HG03558 (cell line): Measurements from ENCODE around the gene PIGC.
A peak's percentile ranks its signal among the peaks of the same experiment; 100 is the strongest.

Experiments
- ATAC-seq: cut with Tn5 transposase; IDR thresholded peaks from one replicate; pipeline ENCODE4 v1.9.1; 2021; ENCODE audit warnings: moderate number of reproducible peaks; ENCODE audit not compliant: unreplicated experiment; ENCODE audit errors: extremely low read depth

PIGC gene

DNA sequence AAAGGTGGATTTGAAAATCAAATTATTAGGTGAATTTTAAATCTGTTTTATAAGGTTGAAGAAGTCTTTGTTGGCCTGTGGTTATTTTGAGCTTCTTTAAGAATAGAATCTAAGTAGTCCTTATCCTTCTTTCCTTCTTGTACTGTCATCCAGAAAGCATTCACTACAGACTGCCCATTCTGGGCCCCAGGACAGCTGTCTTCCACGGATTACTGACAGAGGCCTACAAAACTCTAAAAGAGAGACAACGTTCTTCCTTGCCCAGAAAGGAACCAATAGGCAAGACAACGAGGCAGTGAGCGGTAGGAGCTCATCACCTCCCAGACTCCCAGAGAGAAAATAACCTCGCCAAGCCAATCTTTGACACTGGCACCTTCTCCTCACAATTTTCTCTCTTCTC, 24.4 kb upstream of the PIGC start:
- no peak for ATAC-seq

DNA sequence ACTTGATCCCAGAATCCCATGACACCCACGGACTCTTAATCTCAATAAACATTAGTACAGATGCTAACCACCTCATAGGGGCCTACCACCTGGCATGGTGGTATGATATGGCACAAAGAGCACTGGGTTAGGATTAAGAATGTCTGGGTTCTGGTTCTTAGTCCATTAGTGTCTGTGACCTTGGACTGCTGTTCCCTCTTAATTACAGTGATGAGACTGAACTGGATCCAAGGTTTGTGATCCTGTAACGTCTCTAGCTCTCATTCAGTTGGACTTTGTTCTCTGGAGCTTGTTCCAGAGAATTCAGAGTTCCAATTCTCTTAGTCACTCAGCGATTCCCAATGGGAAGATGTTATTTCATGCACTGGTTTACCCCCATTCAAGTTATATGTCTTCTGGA, 23.6 kb upstream of the PIGC start:
- ATAC-seq = no peak

DNA sequence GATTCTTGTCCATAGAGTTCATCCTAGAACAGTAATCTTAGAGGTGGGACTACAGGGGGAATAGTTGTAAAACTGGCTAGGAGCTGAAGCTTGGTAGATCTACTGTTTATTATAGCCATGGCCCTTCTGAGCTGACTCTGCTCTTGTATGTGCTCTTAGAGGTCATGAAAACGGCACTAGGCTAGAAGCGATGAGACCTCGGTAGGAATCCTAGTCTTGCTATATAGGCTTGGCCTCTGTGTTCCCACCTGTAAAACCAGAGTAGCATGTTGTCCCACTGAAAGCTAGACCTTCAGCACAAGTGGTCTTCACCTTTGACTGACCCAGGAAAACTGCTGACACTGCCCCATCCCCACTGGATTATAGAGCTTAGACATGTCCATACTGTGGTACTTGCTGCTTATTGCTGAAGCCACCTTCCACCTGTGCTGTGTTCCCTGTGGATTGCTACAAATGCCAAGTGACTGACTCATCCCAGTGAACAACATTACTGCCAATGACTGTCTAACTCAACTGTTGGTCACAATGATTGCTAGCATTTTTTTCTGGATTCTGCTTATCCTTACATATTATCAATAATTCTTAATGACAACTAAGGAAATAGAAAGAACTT, 23.0 kb upstream of the PIGC start:
- ATAC-seq = no peak

DNA sequence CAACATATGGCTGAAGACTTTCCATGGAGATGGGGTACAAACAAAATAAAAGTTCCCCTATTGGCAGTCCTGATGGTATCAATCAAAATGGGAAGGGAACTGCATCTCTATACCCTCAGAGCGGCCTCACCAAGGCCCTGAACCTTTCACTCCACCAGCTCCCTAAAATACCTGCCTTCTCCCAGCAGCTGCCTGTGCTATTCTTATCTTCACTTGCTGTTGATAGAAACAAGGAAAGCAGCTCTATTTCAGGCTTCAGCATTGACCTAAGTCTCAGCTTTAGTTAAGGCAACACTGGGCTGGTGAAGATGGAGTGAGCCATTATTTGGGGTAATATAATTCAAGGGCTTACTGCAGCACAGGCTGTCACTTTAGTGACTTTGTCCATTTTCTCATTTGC, 21.7 kb upstream of the PIGC start:
- ATAC-seq = no peak

DNA sequence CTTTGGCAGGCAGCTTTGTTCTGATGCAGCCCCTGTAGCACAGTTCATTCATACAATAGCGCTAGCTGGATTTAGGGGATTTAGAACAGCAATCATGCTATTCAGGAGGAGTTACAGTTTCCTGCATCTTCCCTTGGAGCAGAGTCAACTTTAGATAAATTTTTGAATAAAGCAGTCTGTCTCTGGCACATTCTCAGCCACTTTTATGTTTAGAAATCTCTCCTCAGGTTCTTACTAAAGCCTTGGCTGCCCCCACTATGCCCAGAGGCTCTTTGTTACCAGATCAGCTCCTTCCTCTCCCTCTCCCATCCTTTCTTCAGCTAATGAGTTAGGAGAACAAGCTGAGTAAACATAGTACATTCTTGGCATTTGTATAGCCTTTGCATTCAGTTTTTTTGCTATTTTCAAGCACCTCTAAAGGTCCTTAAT, 17.0 kb upstream of the PIGC start:
- no peak for ATAC-seq

DNA sequence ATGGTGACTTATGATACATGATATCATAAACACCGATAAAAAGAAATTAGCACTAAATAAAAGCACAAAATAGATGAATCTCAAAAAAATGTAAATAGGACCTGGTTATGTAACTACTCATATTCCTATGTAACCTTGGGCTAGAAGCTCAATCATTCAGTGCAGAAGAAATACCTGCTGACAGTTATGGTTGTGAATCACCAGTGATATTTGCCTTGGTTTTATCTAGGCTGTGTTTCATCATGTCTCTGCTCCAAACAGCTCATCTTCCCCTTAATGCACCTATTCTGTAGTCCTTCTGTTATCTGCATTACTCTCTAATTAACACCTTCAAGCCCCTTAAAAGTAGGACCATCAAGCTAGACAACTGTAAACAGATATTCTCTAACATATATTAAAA, 16.3 kb upstream of the PIGC start:
- ATAC-seq = no peak

DNA sequence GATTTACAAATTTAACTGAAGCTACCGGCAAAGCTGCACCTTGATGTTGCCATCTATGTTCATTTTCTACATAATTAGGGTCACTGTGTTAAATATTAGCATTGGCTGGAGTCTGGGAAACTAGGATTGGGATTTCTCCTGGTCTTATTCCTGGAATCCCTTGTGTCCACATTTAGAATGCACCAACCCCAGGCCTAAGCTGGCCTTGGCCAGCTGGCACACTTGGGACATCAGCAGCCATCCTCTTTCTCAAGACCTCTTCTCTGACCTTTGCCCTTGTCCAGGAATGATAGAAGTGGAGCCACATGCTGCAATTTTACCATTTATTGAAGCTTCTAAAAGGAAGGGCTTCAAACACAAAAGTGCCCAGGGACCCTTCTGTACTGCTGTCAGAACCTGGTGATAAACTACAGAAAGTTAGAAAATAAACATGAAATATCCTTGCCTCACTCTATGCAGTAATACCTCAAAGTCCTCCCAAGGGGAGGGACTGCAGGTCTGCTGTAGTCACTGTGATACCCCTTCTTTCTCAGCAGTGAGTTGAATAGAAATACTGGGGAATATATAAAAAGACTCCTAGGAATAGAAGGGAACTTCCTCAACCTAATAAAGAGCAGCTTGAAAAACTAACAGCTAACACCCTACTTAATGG, 13.7 kb upstream of the PIGC start:
- ATAC-seq = no peak

DNA sequence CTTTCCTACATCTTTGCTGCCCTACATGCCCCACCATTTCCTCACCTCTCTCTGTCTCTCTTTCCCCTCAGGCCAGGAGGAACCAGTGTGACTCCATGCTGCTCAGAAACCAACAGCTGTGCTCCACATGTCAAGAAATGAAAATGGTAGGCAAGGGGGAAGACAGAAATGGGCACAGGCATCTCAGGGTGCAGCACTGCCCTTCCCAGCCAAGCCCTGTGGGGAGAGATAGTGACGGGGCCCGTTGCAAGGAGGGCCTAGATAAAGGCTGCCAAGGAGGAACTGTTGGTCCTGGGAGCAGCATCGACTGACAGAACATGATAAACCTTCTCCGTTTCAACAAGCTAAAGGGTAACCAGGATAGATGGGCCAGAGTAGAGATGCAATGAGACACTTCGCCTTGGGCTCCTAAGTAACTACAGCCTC, 12.5 kb upstream of the PIGC start:
- no peak for ATAC-seq

DNA sequence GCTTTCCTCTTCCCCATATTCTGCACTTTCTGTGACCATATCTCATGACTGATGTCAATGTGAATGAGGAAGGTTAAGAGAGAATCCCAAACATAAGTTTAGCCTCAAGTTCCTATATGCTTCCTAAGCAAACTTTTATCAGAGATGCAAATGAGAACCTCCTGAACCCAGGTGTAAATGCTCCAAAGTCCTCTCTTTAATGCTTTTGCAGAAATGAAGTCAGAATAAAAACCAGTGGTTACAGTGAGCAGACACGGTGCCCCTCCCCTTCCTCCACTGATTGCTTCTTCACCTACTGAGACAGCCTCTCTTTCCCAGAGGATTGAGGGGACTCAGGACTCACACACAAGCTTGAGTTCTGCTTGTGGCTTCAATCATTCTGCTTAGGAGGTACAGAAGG, 11.6 kb upstream of the PIGC start:
- ATAC-seq = no peak

DNA sequence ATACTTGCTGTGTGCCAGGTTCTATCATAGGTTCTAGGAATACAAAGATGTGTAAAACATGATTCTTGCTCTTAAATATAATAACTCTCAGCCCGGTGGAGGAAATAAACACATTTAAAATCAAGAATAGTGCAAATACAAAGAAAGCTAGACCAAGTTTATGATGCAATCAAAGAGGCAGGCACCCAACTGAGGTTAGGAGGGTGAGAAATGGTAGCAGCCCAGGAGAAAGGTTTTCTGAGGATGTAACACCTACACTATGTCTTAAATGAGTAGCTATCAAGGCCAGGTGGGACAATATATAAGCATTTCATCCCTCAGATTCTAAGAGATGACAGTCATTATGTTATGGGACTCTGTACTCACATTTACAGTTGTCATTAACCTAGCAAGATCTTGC, 9.7 kb upstream of the PIGC start:
- no peak for ATAC-seq

DNA sequence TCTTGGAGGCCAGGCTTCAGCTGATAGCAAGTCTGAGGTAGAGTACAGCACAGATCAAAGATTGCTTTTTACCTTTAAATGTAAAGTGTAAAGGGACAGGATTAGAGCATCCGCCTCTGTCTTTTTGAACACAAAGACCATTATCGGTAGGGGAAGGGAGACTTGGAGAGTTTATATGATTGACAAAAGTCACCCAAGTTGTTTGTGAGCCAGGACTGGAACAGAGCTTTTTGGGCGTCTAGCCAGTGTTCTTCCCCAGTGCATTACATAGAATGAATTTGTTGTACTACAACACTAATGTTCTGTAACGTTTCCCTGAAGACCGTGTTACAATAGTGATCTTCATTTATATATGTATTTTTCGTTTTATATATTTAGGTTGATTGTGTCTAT, 9.3 kb upstream of the PIGC start:
- no peak for ATAC-seq

DNA sequence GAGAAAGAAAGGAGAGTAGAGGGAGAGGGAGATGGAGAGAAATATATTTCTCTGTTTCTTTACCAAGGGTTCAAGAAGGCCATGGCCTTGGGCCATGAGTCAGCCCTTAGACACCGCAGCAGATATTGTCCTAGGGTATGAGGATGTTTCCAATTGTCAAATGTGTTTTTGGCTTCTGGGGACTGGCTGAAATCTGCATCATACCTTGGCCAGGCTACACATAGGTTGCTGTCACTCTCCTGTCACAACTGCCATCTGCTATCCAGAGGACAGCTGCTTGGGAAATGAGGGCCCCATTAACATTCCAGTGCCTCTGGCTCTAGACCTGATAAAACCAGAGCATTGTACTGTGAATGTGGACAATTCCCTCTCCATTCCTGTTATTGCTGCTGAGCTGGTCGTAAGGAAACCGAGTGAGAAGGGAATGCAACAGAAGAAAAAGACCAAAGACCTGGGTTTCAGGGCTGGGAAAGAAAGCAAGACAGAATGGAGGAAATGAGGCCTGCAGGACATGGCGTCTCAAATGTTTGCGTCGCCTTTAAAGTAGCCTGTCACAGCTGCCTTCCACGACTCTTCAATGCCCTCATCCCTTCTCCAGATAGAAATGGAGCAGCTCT, 8.8 kb upstream of the PIGC start:
- ATAC-seq = no peak

DNA sequence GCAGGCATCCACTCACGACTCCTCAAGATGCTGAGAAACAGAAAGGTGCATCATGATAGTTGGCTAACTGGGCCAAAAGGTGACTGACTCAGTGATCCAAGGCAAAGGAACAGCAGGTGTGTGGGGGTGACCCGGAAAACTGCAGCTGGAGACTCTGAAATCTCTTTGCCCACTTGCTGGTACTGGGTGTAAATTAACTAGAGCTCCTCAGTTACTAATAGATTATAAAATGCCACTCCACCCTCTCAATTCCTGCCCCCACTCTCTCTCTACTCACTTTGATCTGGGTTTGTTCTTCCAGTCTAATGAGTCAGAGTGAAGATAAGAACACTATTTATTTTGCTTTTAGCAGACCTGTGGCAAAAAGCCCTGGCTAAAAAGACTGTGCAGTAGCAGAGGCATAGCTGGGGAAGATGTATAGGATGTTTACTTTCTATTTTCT, 7.2 kb upstream of the PIGC start:
- no peak for ATAC-seq

DNA sequence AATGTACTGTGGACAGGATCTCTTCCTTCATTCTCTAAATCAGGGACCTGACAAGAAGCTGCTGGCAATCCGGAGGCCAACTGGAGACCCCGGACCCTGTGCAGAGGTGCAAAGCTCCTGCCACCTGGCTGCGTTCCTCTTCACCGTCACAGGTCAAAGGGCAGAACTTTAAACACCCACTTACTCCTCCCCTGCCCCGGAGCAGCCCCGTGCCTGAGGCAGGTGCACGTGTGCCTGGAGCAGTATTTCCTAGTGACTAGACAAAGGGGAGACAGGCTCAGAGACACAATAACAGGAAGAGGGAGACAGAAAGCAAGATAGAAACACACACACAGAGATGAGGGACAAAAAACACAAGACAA, 6.6 kb upstream of the PIGC start:
- ATAC-seq = no peak

DNA sequence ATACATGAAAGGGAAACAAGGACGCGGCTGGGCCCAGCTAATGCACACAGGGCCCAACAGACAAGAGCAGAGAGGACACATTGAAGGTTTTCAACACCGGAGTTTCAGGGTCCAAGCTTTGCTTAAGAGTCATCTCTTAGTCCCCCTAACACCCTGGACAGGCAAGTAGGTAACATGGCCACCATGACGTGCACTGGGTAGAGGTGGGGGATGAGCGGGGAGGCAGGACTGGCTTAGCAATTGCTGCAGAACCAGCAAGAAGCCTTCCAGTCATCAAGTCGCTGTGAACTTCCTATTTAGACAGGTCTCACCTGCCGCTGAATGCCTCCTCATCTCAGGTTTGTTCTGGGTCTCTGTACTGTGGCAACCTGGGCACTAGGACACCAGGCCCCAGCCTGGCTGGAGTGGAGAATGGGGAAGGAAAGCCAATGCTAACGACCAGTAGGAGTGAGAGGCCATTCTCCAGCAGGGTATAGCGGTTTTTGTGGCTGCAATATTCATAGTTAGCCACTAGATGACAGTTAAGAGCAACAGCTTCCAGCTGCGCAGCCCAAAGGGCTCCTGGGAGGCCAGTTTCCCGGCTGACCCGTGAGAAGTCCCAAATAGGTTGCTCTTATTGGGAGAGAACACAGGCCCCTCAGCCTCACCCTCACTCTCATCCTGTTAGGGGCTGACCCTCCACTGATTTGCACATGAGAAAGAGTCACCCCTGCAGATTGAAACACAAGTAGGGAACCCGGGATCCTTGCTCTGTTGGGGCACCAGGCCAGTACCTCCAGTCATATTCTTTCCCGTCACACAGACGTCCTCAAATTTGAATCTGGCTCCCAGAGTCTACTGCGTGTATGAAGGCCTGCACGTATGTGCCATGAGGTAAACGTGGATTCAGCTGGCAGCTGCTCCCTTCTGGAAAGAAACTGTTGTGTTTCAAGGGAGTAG, 6.0 kb upstream of the PIGC start:
- ATAC-seq = peak; percentile 94

DNA sequence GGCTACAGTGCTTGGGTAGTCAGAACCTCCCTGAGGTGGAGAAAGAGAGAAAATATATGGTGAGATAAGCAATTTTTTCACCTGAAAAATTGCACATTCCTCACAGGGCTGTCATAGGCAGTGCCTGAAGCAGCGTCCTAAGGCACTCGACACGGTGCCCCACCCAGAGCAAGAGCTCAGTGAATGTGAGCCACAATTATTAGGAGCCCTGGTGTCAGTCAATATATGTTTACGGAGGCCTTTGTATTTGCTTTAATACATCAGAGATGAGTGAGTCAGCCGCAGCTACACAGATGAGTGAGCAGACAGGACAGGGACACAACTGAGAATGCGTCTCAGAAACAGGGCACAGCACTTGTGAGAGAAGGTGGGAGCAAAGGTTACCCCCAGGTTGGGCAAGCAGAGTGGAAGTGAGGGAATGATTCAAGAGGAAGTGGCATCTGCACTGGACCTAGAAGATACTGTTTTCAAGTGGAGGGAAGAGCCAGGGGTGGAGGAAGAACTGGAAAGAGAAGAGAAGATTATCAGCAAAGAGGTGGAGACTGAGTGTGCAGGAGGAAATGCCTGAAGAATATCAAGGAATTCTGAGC, 5.2 kb upstream of the PIGC start:
- ATAC-seq = no peak

DNA sequence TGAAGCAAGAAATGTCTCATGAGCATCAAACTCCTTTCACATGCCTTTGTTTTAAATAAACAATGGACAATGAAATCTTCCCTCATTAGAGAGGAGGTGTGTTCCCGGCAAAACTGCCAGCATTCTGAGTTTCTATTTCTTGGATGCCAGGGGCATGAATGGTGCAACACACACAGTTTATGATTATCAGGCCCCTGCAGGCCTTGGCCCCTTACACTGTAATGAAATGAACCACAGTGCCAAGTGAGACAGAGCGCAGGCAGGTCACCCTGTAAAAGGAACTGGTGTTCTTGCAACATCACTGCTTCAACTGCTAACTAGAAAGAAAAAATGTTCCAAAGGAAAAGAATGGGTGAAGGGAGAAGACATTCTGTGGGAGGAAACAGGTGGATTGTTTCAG, 3.8 kb upstream of the PIGC start:
- ATAC-seq = no peak

DNA sequence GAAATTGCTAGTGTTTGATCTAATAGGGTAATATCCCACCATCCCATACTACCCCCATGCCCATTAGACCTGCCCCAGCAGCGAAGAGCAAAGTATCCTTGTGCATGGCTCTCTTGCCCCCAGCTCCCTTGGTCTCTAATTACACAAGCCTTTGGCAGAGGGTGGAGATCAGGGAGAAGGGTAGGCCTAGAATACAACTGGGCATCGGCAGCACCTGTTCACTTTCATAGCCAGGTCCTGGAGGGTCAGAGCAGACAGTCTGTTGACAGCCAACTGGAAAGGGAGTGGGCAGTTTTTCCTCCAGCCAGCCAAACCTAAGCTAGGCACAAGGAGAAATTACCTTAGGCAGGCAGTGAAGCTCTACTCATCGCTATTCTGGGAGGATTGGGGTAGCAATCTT, 2.7 kb upstream of the PIGC start:
- no peak for ATAC-seq

DNA sequence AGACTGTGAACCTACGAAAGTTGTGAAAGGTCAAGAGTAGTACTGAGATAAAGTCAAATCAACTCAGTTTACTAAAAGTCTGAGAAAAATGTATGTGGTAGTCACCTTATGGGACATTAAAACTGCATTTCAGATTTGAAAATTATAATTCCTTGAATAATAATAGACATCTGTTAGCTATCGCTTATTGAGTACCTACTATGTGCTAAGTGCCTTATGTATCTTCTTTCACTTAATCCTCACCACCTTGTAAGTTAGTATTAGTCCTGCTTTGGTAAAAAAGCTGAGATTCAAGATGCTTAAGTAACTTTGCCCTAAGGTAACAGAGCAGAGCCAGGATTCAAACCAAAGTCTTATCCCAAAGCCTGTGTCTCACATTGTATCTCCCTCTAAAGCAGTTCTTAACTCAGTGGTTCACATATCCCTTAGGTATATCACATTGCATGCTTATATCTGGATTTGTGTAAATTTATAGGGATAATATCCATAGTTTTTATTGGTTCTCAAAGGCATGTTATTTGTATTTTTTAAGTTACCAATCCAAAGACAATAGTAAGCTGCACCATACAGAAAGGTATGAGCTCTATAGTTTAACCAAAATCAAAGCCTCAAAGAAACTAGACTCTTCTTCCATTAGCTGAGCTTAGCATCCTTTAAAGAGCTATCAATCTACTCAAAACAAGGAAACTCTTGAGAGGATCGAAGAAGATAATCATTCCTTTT, 865 bp downstream of the PIGC start:
- no peak for ATAC-seq

DNA sequence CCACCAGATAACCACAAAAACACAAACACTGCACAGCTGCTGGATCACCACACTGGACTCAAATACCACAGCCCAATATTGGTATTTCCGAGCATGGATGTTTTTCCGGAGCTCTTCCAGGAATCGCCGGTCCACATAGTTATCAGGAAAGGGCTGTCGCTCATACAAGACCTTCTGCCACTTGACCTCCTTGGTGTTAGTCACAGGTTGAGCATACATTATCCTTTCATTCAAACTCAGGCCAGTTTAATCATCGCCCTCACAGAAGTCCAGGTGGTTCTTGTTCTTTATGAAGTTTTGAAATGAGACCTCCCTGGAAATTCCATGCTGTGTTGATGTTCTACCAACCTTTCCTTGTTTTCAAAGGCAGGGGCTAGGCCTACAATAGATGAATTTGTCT, 1.5 kb downstream of the PIGC start:
- no peak for ATAC-seq
